ENCODE results near the gene SECISBP2.

Gene SECISBP2

DNA sequence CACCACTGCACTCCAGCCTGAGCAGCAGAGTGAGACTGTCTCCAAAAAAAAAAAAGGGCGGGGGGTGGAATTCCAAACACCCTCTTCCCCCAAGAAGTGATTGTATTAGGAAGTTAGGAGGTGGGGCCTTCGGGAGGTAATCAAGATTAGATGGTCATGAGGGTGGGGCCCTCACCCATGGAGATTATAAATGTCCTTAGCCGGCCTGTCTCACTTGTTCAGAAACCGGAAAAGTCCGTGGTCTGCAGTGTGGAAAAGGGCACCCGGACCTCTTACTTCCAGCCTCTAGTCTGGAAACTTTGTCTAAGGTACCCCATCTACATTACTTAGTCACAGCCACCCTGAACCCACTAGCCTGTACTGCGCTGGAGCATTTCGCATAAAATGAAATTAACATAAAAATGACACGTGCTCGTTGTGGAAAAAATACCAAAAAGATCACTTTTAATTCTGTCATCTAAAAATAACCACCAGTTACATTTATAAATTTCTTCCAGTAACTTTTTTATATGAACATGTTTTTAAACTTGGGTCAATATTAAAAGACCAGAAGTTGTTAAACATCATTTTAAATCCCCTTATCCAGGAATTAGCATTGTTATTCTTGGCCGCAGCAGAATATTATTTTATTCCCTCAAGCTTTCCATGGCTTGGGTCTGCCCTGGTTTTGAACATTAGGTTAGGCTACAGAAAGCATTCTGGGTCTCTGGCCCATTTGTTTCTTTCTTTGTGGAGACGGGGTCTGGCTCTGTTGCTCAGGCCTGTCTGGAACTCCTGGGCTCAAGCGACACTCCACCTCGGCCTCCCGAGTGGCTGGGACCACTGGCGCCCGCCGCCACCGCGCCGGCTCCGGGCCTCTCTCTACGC, 8.5 kb upstream of the SECISBP2 start:
- DNase-seq, result peak; percentile 14

DNA sequence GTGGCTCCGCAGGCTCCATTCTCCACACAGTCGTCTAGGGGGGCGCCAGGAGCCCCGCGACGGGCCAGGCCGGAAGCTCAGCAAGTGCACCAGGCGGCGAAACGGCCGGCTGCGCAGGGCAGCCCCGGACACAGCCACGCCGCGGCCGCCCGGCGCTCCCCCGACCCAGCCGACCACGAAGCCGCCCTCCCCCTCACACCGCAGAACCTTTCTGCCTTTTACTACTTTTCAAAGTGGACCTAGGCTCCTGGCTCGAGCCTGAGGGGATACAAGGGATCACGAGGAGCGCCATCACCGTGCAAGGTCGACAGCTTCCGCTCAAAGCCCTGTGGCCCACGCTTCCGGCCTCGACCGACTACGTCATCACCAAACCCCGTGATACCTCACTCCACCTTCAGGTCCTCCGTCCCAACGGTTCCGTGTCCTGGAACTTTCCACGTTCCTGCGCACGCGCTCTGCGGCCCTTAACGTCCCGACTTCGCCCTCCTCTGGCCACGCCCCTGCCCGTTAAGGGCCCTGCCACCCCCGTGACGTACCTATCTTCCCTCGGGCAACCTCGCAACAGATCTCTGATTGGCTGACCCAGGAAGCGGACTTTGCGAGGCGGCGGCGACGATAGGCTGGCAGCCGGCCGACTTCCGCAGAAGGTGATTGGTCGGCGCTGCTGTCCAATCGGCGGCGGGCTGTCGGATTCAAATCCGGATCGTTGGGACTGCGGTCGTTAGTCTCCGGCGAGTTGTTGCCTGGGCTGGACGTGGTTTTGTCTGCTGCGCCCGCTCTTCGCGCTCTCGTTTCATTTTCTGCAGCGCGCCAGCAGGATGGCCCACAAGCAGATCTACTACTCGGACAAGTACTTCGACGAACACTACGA, 7.6 kb upstream of the SECISBP2 start, which contains the start of gene CKS2:
Gene CKS2, plus strand, starts transcription at position 721 of the 871 bp plus-strand sequence. Its CDS starts 98 bp downstream, at position 819.
- DNase-seq, result peak; percentile 100

DNA sequence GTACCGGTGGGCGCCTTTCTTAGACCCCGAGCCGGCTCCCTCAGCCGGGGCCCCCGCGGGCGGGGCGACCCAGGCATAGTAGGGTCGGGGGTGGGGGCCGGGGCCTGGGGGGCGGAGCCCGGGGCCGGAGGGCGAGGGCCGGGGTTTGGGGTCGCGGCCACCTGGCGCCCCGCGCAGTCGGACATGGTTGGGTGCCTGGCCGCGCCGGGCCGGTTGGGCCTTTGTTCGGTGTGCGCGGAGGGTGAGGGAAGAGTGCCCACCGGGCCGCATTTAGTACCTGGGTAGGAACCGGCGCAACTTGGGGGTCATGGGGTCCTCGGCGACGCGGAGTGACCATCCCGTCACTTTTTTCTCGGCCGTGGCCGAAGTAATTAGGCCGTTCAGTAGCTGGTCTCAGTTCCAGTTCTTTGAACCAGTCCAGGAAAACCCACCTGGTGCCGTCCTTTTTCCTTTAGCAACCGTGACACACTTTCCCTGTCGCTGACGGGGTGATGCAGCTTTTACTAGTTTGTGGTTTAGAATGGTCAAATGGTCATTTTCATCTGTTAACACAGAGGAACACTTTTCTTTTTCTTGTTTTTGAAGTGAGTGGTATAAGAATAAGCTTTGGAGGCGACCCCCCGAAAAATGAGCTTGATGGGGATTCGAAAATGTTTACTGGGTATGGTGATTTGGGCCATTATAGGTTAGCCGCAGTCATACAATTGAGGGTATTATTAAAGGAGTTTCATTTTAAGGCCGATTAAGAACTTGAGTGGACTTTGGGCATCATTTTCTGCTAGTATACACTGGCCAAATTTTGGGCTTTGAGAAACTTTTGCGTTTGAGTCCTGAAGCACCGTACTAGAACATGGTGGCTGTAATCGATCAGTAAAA, 6.7 kb upstream of the SECISBP2 start:
- DNase-seq, result no peak

DNA sequence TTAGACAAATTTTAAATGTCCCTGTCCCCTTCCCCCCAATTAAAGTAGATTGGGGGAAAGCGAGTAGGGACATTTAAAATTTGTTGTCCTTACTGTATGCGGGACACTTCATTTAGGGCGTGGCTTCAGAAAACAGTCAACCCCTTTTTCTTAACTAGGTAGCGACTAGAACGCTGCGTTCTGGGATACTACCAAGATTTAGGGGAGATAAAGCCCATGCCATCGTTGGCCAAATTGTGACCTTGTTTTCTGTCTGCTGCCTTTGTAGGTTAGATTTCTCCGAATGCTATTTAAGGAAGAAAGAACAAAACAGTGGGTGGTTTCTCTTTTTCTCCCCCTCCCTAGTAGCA, 6.1 kb upstream of the SECISBP2 start:
- DNase-seq, result no peak

DNA sequence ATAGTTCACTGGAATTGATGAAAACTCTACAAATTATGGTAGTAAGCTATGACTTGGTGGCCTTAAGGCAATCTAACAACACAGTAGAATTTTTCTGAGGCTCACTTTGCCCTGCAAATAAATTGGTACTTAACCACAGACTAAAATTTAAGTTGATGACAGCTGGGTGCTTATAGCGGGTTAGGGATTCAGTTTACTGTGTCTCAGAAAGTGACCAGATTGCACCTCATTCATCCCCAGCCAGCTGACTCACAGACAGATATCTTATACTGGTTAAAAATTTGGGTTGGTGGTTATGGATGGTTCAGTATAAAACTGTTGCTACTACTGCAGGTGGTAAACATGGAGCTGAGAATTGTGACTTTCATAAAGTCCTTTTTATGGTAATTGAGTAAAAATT, 4.5 kb upstream of the SECISBP2 start:
- no peak for DNase-seq

DNA sequence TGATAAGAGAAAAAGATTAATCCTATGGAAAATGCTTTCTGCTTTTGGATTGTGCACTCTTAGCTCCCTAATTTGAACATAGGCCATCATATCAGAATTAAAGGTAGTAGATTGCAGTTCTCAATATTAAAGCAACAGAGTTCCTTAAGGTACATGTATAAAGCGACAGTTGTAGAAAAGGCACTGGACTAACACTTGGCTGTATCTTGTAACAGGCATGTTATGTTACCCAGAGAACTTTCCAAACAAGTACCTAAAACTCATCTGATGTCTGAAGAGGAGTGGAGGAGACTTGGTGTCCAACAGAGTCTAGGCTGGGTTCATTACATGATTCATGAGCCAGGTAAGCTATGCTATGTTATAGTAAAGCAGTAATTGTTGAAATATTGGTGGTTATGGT, 3.3 kb upstream of the SECISBP2 start:
- no peak for DNase-seq

DNA sequence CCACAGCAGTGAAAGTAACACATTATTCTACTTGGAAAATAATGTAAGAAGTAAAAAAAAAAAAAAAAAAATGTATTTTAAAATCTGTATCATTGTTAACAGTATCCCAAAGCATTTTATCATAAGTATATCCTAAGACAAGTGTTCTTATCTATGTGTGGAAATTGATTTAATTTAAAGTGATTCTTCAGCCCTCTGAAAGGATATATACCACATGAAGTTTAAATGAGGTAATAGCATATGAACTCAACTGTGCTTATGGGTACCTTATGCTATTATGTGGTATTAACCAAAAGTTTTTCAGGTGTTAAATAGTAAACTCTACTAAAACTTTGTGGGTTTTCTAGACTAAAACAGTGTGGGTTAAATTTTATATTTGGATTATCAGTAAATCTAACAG, 2.8 kb upstream of the SECISBP2 start:
- no peak for DNase-seq

DNA sequence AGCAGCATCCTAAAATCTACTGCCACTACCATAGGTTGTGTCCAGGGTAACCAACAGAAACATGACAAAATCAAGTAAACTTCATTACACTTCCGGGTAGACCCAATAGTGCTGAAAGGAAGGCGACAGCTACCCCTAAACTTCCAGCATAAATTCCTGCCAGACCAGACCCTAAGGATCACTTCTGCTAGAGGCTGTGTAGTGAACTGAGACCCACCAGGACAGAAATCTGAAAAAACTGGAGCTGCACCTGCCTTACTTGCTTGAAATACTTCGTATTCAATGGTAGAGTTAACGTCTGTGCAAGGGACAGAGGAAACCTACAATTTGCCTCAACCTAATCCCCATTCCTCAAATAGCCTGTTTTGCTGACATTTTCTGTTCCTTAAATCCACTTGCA, 1.0 kb upstream of the SECISBP2 start:
- DNase-seq, result no peak

DNA sequence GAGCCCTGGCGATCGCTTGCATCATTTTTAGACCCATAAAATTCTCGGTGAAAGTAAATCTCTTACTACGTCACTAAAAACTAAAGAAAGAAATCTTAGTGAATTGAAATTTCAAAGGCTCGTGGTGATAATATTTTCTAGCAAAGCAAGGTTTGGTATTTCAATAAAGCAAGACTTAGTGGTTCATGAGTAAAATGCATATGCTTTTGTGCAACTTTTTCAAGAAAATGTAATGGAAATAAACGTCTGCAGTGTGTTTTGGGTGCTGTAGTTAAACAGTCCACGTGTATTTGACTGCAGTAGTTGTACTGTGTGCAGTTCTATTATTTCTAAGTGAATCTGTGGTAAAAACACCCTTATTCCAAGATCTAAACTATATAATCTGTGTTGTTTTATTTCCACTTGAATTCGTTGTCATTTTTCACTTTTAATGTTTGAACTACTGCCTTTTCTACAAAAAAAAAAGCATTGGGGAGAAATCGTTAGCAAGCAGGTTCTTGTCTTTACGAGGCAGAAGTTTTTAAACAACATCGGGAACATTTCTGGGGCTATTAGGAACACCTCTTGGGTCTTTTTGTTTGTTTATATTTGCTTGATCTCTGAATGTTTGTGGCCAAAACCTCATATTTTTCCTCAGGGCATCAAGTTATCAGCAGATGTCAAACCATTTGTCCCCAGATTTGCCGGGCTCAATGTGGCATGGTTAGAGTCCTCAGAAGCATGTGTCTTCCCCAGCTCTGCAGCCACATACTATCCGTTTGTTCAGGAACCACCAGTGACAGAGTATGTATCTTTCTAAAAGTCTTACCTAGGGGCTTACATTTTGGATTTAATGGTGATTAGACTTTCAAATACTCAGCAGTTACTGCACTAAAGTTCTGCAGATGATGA, 960 bp downstream of the SECISBP2 start:
- DNase-seq, result no peak

DNA sequence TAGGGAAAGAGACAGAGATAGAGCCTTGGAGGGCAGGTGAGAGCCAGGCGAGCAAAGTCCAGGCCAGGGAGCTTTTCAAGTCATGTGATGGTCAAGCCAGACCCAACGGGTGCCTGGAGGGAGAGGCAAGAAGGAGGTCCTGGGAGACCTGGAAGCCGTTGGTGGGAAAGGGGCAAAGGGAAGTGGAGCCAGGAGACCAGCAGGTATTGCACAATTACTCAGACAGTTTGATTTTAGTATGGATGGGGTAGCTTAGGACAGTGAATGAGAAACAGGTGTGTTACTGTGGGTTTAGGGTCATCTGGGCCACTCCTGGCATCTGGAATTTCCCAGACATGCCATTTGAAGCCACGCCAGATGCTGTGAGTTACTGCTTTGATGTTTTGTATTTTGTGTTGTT, 5.1 kb downstream of the SECISBP2 start:
- no peak for DNase-seq

DNA sequence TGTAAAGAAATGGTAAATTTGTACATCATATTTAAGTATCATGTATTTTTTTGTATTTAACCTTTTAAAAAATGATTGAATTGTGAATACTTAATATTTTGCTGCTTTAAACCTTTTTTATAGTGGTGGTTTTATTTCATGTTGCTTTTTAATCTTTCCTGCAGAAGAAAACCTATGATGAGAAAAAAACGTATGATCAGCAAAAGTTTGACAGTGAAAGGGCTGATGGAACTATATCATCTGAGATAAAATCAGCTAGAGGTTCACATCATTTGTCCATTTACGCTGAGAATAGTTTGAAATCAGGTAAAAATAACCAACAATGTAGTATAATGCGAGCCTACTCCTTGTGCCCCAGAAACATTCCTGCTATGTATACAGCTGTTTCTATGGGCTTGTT, 7.4 kb downstream of the SECISBP2 start:
- no peak for DNase-seq

DNA sequence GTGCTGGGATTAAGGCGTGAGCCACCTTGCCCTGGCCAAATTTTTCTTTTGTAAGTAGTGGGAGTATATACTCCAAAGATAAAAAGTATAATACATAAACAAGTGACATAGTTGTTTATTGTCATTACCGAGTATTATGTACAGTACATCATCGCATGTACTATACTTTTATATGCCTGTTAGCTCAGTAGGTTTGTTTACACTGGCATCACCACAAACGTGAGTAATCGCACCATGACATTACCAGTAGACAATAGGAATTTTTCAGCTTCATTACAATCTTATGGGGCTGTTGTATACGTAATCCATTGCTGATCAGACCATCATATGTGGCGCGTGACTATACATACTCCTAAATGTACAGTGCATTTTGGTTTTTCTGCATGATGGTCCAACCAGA, 9.8 kb downstream of the SECISBP2 start:
- DNase-seq, result no peak

DNA sequence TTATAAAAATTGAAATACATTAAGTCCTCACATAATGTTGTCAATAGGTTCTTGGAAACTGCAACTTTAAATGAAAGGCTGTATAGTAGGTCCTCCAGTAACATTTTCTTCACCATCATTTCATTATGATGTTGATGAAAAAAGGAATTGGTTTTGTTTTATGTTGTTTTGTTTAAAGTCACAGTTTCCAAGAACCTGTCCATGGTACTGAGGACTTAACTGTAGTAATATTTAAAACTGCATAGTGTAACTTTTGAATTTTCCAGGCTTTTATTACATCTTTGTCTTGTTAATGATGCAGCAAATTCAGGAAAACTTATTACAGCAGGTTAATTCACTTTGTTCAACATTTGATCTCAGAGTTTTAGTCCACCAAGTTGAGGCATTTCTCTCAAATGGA, 11.6 kb downstream of the SECISBP2 start:
- no peak for DNase-seq

DNA sequence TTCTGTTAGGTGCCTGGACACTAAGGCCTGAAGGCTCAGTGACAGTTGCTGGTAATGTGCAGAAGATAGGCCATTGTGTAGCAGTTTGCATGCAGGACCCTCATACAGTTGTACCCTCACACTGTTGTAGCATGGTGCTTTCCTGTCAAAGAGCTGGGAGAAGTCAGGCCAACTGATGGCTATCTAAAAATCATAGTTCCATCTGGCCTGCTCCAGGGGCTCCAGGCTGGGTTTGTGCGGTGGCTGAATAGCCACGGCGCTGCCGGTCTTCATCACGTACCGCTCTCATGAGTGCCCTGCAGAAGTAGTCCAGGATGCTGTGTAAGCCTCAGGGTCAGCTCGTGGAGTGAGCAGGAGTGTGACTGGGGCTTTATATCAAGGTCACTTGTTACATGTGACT, 12.2 kb downstream of the SECISBP2 start:
- no peak for DNase-seq

DNA sequence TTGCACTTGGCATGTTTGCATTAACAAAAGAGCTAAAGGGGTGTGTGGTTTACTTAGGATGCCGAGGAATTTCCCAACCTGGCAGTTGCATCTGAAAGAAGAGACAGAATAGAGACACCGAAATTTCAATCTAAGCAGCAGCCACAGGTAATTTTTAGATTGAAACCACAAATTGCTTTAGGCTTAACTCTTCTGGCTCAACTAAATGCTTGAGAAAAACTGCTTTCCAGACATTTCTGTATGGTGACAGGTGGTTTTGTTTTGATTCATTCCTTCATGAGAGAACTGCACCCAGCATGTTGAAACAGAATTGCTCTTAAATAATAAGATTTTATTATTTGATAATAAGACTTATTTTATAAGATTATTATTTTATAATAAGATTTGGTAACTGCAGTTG, 21.5 kb downstream of the SECISBP2 start:
- no peak for DNase-seq

DNA sequence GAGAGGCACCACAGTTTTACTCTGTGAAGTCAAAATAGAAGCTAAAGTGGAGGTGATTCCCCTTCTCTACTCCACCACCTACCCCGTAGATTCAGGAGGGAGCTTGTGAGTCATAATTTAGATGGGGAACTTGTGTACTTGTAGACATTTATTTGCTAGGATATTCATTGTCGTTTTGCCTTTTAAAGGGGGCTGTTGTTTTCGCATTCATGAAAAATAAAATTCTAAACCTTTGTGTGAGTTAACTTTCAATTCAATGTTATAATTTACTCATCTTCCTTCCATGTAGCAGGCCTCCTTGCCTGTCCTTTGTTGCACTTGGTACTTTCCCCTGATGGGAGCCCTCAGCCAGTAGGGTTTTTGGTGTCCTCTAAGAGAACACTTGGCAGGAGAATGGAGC, 22.0 kb downstream of the SECISBP2 start:
- DNase-seq, result no peak

DNA sequence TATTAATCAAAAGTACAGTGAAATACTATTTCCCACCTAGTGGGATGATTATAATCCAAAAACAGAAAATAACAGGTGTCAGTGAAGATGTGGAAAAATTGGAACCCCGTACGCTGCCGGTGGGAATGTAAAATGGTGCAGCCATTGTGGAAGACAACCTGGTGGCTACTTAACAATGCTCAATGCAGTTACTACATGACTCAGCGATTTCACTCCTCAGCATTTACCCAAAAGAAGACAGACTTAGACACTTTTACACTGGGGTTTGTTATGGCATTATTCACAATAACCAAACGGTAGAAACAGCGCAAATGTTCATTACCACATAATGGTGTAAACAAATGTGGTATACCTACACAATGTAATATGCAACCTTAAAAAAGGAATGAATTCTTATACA, 23.9 kb downstream of the SECISBP2 start:
- DNase-seq, result no peak

DNA sequence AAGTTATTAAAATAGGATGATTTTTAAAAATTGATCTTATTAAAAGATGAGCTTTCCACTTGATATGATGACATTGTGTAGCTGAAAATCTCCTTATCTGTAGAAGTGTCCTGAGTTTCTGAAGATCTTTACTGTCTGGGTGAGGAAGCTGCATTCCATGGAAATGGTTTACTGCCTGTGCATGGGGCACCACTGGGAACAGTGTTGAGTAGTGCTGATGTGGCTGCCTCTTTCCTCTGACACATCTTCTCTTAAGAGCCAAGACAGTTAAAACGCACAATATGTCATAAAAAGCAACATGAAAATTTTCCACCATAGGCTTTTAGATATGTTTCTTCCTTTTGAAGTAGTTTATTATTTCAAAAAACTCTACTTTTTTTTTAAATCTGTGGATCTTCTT, 24.6 kb downstream of the SECISBP2 start:
- DNase-seq, result no peak

DNA sequence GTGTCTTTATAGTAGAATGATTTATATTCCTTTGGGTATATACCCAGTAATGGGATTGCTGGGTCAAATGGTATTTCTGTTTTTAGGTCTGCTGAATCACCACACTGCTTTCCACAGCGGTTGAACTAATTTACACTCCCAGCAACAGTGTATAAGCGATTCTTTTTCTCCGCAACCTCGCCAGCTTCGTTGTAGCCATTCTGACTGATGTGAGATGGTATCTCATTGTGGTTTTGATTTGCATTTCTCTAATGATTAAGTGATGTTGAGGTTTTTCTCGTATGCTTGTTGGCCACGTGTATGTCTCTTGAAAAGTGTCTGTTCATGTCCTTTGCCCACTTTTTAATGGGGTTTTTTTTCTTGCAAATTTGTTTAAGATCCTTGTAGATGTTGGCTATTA, 25.5 kb downstream of the SECISBP2 start:
- DNase-seq, result peak; percentile 41

DNA sequence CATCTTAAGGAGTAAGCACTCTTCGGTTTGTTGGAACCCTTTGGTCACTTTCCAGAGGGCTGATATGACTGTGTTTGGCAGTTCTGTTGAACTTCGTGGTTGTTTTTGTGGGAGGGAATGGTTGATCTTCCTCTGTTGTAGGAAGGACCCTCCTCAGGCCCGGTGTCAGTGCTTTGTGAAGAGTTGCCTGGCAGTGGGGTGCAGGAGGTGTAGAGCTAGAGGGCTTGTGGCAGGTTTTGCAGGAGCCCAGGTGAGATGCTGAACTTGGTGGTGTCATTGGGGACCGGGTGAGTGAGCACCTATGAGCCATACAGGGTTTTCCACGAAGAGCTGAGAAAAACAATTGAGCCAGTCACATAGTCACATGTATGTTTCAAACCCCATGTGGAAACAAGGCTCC, 27.2 kb downstream of the SECISBP2 start:
- DNase-seq, result no peak

DNA sequence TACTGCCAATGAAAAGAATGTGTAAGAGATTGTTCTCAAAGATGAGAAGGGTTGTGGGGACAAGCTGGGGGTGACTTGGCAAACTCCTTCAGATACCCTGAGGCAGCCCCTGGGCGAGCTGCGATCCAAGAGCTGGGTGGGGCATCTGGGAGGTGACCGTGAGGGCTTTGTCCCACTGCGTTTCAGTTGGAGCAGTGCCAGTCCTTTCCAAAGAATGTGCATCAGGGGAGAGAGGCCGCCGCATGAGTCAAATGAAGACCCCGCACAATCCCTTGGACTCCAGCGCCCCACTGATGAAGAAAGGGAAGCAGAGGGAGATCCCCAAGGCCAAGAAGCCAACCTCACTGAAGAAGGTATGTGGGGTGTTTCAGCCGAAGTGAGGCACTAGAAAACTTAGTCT, 28.4 kb downstream of the SECISBP2 start:
- DNase-seq, result no peak

DNA sequence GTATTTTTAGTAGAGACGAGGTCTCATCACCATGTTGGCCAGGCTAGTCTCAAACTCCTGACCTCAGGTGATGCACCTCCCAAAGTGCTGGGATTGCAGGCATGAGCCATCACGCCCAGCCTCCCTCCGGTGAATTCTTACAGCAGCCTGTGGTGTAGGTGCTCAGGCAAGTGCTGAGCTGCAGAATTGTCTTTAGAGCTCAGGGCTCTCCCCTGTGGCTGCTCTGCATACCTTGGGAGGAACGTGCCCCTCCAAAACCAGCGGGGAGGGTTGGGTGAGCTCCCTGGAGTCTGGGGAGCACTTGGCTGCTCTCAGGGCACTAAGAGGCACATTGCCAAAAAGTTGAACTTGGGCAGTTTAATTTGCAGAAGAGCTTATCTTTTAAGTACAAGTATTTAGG, 29.4 kb downstream of the SECISBP2 start:
- no peak for DNase-seq

All from activated naive CD4-positive, alpha-beta T cell treated with Interleukin-2 at 50 U/mL for 16 hours (primary cell).